G401.6 (cell line): ENCODE results near the gene CCDC38.
"Not testable (repeated sequence)": the region's sequence is repeated elsewhere in the genome, so short reads cannot be mapped to it uniquely, and the experiment has no call there.

ENCODE experiments used
- FAIRE-seq: peaks from 2 replicates; lab custom pipeline; 2012; peaks lifted over from hg19 to GRCh38; lab: Jason Lieb, UNC

Gene CCDC38

DNA sequence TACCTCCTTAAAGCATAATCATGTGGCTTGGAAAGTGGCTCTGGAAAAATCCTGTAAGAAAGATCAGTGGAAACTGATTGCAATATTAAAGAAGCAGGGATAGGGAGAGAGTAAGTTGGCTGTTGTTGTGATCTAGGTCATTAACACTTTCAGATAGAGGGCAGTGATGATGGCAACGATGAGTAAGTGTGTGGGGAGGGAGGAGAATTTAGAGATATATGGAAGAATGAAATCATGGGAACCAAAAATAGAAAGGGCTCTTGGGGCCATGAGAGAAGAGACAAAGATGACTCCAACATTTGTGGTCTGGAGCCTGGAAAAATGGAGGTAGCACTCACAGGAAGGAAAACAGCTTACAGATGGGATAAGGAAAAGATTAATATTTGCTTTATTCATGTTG lies 60.3 kb downstream of the CCDC38 start:
- no peak for FAIRE-seq

DNA sequence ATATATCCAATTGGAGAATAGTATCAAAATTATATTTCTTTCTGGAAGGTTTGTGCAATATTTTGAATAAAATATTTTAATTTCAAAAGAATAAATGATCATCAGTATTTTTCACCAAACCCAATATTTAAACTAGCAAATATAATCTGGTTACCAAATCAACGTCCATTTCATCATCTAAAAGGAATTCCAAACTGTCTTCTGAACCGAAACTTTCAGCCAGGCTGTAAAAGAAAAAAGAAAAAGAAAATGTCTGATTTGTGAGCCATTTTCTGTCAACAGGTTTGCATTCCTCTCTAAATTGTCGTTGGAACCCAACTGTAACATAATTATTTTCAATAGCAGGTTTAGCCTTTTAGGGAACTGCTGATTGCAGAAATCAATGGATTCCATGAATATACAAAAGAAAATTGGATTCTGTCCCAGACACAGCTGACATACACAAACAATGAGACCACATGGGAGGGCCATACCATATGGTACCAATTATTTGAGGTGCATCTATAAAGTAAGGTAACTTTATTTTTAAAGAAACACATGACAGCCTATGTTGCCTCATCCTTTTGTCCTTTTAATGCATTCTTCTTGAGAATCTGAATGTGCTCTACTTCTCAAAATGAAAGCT lies 61.0 kb downstream of the CCDC38 start:
- FAIRE-seq, result peak; percentile 72

DNA sequence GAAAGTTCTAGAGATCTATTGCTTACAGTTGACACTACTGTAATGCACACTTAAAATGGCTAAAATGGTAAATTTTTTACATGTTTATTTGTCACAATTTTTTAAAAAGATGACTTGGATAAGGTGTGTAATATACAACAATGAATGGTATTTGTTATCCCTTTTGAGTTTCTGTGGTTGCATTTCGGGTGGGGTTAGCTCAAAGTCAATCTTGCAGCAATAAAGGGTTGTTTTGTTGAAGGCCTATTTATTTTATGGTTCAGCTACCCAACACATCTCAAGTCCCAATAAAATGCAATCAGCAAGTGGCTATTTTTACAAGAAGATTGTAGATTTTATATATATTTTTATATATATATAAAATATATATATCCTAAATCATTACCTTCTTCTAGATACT lies 61.5 kb downstream of the CCDC38 start:
- FAIRE-seq, result no peak

DNA sequence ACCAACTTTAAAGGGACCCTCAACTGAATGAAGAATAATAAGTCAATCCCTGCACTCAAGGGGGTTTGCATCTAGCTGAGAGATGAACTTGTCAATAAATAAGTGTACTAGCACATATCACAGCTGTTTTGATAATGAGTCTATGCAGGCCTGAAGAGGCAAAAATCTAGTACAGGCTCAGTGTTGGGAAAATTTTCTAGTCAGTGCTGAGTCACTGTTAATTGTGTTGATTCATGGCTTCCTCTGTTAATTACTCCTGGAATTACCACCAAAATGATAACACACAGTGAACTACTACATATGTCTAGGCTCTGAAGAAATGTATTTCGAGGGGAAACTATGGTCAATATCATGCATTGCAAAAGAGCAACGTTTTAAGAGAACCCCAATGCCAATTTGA lies 64.8 kb downstream of the CCDC38 start:
- no peak for FAIRE-seq

DNA sequence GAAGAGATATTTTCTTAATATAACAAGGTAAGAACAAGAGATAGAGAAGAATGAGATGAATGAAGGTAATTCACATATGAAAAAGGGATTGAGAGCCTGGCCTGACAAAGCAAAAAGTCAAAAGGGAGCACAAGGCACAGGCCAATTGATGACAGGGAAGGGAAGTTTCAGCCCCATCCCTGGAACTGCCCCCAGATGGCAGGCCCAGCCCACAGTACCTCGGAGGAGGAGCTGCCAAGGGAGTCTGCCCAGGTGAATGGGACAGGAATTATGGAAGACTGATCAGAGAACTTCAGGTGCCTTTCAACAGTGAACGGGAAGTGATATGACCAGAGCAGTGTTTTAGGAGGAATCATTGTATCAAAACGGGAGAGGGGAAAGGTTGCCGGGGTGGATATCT lies 68.0 kb downstream of the CCDC38 start:
- FAIRE-seq, result no peak

DNA sequence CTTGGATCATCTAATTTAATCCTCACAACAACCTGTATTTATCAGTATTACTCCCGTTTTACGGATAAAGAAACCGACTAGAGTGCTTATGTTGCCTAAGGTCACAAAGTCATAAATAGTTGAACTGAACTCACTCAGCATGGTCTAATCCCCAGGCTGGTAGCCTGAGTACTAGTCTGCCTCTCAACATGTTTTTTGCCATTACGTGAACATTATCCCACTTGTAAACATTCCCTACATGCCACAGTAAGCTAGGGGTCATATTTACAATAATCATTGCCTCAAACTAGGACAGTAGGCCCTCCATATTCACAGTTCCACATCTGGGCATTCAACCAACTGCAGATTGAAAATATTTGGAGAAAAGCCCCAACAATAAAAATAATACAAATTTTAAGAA lies 71.5 kb downstream of the CCDC38 start:
- peak; percentile 91 for FAIRE-seq

DNA sequence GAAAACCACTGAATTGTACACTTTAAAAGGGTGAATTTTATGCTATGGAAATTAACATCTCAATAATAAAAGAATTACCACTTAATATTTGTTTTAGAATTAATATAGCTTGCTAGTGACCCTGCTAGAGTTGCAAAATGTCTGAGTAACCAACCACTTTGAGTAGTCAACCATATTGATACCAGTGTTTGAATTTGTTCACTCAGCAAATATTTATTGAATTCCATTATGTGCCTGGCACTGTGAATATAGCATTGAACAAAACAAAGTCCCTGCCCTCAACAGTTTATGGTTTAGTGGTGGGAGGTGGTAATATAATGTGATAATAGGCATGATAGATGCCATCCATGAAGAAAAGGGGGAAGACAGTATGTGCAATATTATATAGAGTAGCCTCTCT lies 79.1 kb downstream of the CCDC38 start:
- no peak for FAIRE-seq

DNA sequence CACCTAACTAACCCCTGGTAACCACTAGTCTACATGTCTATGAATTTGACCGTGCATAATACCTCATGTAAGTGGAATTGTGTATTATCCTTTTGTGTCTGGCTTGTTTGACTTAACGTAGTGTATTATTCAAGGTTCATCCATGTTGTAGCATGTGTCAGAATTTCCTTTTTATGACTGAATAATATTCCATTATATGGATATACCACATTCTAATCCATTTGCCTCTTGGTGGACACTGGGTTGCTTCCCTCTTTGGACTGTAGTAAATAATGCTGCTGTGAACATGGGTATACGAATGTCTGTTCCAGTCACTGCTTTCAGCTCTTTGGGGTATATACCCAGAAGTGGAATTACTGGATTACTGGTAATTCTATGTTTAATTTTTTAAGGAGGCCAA lies 80.4 kb downstream of the CCDC38 start:
- no peak for FAIRE-seq

DNA sequence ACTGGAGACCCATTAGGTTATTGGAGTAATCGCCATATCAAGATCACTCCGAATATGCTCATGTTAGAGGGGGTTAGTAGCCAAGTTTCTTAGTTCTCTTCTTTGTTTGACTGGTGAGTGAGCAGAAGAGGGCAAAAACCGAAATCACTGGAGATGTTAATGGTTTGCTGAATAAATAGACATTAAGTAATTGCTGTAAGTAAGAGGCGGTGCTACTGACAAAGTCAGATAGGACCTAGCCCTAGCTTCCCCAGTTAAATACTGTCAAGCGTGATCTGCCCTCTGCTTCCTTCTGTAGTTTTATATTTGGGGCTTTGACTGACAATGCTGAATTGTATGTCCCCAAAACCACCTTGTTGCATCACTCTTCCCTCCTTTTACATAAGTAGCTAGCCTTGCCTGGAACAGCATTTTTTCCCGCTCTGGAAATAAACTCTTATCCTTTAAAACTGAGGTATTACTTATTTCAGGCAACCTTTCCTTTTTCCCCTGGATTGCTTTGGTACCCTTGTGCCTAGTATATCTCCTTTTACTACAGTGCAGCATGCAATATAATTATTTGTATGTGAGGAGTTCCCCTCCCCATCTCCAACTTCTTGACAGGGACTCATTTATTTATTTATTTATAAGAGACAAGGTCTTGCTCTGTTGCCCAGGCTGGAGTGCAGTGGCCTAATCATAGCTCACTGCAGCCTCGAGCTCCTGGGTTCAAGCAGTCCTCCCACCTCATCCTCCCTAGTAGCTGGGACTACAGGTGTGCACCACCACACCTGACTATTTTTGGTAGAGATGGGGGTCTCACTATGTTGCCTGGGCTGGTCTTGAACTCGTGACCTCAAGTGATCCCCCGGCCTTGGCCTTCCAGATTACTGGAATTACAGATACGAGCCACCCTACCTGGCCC lies 82.2 kb downstream of the CCDC38 start:
- FAIRE-seq, result no peak

DNA sequence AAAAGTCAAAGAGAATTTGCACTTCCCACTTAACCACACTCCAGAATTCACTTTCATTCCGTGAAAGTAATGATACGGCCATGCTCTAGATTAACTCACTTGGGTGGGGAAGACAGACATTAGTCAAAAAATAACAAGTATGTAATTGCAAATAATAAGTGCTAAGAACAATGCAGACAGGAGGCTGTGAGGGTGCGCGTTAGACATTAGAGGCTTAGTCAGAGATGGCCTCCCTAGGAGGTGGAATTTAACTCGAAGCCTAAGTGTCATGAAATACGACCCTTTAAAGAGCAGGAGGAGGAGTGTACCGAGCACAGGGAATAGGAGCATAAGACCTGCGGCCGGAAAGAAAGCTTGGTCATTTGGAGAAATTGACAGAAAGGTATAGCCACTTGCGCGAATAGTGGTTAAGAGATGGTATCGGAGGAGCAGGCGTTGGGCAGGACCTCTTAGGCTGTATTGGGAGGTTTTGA lies 83.0 kb downstream of the CCDC38 start:
- FAIRE-seq, result no peak

DNA sequence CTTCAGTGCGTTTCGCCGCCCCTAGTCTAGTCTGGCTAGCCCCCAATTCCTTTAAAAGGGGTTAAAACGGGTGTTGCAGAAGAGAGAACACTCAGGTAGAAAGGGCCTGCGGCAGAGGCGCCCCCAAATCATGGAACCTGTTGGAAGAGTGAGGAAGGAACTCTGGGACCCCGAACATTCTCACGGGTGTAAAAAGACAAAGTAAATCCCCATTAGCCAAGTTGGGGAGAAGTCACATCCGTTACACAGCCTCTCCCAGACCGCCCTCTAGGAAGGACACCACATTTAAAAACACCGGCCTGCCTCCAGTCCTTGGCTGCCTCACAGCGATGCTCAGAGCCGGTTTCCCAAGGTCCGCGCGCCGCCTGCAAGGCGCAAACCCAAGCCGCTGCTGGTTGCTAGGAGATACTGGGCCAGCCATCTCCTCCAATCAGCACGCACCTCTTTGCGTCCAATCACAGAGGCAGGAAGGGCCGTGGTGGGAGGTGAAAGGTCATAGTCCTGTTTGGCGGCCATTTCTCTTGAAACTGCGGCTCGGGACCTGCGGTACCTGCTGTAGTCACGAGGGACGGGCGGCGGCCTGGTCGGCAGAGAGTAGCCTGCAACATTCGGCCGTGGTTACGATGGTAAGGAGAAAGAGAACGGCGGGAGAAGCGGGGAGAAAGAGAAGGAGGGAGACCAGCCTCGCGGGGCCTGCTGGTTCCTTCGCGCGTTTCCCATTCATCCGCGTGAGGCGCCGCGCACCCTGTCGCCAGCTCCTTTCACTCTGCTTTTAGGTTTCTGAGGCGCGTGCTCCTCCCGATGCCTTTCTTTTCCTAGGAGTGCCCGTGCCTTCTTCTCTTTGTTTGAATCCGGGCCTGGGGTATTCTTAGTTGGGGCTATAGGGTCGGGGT lies 83.7 kb downstream of the CCDC38 start, which contains the start of gene SNRPF:
Gene SNRPF (plus strand): TSS at position 502 of the 893 bp plus-strand sequence. CDS start 122 bp downstream, at position 624.
- peak; percentile 96 for FAIRE-seq

DNA sequence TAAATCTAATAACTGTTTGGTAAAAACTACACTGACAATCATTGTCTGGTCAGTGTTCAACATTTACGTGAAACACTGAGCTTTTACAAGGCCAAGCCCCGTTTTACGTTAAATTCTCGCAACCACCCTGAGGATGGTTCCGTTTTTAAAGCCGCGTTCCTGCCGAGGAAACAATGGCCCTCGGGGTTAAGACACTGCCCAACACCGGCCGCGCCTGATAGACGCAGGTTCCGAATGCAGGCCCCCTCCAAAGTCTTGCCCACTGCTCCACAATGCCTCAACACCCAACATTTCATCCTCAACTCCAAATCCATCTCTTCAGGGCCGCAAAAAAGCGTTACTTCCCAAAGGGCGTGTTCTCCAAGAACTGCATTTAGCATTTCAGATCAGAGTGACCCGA lies 84.6 kb downstream of the CCDC38 start:
- no peak for FAIRE-seq

DNA sequence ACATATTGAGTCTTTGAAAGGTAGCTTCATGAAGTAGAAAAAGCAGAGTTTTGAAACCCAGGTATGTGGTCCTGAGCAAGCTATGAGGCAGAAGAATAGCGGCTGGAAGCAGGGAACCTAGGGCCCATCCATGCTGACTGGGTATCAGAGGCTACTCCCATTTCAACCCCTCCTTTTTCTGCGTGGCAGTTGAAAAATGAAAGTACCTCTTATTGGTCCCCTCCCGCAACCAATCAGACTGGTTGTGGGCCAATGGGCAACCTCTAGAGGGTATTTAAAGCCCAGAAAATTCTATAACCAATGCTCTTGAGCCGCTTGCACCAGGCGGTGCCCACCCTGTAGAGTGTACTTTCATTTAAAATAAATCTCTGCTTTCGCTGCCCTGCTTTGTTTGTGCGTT lies 85.3 kb downstream of the CCDC38 start:
- no peak for FAIRE-seq

DNA sequence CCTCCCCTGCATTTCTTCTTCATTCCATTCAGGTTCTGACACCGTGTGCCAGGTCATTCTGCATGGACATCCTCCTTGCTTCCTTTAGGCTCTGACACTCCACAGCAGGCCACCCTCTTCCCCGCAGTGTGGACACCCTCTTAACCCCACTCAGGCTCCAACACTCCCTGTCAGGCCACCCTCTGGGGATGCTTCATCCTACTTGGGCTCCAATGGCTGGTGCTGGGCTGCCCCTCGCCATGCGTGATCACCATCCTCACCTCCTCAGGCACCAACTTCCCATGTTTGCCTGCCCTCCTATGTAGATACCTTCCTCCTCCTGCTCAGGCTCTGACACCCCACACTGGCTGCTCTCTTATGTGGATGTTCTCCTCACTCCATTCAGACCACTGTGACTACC lies 90.3 kb downstream of the CCDC38 start:
- FAIRE-seq, result no peak

DNA sequence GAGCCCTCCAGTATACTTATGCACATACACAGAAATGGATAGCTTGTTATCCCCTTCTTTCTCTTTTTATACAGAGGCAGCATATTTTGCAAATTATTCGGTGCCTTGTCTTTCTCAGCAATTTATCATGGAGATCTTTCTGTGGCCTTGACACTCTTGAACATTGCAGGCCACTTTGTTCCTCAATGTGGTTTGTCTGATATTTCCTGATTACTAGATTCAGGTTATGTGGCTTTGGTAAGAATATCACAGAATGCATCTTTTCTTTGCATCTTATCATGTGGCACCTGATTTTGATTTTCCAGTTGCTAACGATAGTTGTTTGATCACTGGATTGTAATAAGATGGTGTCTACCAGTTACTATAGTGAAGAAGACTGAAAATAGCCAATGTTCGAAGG lies 90.8 kb downstream of the CCDC38 start:
- FAIRE-seq, result no peak

DNA sequence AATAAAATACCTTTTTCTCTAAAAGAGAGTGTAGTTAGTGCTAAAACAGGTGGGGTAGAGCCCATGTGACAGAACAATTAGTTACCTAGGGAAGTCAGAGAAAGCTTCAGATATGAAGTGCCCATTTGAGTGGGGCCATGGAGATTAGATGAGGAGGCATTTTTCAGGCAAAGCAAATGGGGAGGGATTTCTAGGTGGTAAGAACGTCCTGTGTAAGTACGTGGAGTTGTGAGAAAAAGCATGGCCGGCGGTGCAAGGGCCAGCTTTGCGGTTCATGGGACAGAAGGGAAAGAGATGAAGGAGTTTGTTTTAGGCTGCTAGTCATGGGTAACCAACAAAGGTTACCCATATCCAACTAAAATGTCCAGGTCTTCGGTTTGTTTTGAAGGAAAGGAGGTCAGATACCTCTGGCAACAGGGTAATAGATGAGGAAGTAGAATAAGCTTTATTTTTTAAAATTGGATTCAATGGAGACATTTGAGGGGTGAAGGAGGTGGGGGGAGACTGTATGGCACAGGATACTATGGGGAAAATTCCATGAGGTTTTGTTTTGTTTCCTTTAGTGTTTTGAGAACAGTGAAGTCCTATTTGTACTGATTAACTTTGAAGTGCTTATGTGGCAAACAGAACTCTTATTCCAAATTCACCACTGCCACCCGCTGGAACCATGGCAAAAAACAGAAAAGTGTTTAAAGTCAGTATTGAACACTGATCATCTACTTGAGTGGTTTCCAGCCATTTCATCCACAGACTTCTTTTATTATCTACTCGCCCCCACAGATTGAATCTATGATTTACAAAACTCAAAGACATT lies 93.6 kb downstream of the CCDC38 start:
- FAIRE-seq, result peak; percentile 94

DNA sequence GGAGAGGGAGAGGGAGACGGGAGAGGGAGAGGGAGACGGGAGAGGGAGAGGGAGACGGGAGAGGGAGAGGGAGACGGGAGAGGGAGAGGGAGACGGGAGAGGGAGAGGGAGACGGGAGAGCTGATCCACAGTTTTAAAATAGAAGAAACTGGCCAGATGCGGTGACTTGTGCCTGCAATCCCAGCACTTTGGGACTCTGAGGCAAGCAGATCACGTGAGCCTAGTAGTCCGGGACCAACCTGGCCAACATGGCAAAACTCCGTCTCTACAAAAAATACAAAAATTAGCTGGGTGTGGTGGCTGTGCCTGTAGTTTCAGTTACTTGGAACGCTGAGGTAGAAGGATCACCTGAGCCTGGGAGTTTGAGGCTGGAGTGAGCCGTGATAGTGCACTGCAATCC lies 100.0 kb downstream of the CCDC38 start:
- FAIRE-seq, result not testable (repeated sequence)

DNA sequence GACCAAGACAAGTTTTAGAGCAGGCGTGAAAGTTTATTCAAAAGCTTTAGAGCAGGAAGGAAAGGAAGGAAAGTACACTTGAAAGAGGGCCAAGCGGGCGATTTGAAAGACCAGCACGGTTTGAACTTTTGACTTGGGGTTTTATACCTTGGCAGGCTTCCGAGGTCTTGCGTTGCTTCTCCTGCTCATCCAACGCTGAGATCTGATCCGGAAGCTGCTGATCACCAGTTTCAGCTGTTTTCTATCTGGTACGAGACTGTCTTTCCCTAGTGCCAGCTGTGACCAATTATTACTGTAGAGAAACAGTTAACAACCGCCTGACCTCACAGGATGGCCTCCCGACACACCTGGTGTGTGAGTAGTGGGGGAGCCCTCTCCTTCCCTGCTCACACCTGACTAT lies 104.3 kb downstream of the CCDC38 start:
- no peak for FAIRE-seq

DNA sequence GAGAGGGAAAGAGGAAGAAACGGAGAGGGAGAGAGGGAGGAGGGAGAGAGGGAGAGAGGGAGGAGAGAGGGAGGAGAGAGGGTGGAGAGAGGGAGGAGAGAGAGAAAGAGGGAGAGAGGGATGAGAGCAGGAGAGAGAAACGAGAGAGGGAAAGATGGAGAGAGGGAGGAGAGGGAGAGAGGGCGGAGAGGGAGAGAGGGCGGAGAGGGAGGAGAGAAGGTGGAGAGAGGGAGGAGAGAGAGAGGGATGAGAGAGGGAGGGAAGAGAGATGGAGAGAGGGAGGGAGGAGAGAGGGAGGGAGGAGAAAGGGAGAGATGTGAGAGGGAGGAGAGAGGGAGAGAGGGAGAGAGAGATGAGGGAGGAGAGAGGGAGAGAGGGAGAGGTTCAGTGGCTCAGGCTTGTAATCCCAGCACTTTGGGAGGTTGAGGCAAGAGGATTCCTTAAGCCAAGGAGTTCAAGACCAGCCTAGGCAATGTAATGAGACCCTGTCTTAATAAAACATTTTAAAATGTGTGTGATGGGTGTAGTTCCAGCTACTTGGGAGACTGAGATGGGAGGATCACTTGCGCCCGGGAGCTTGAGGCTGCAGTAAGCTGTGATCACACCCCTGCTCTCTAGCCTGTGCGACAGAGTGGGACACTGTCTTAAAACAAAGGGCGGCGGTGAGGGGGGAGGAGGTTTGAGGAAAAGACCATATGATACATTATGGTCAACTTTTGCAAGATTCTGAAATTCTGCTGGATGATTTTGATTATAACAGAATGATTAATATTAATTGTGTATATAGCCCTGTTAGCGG lies 105.0 kb downstream of the CCDC38 start:
- no peak for FAIRE-seq

DNA sequence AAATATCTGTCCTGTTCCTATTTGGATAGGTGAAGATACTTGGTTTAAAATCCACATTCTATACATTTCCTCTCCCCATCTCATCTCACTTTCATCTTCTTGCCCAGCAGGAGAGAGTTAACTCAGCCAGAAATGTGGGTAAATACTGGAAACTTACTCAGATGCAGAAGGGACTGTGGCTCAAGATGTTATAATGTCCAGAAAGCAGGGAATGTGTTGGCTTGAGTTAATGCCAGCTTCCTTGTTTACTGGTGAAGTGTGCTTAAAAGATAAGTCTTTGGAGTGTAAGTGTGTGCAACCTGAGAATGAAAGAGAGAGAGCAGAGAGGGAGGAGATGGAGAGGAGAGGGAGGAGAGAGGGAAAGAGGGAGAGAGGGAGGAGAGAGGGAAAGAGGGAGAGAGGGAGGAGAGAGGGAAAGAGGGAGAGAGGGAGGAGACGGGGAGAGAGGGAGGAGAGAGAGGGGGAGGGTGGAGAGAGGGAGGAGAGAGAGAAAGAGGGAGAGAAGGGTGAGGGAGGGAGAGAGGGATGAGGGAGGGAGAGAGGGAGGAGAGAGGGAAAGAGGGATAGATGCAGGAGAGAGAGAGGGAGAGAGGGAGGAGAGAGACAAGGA lies 105.7 kb downstream of the CCDC38 start:
- FAIRE-seq, result no peak
